HG02938 (cell line): ENCODE results near the gene C15orf39.
"Not testable (repeated sequence)": the region's sequence is repeated elsewhere in the genome, so short reads cannot be mapped to it uniquely, and the experiment has no call there.

Experiments
- ATAC-seq: cut with Tn5 transposase; IDR thresholded peaks from one replicate; pipeline ENCODE4 v1.9.1; 2021; ENCODE audit warnings: mild to moderate bottlenecking, moderate library complexity; ENCODE audit not compliant: unreplicated experiment

The C15orf39 gene

GRCh38 chr15:75209289-75209676 is 7.6 kb downstream of the C15orf39 start:
- ATAC-seq = no peak

- ATAC-seq = no peak
These were observed 9.1 kb downstream of the C15orf39 start for GRCh38 chr15:75210811-75211230.

GRCh38 chr15:75211436-75212199 is 9.9 kb downstream of the C15orf39 start:
- no peak for ATAC-seq

- ATAC-seq = no peak
These were observed 10.6 kb downstream of the C15orf39 start for GRCh38 chr15:75212200-75212858.

GRCh38 chr15:75213212-75213767 is 11.6 kb downstream of the C15orf39 start:
- no peak for ATAC-seq

- ATAC-seq = no peak
These were observed 12.1 kb downstream of the C15orf39 start for GRCh38 chr15:75213768-75214221.

GRCh38 chr15:75214293-75215096 is 12.8 kb downstream of the C15orf39 start:
- no peak for ATAC-seq

GRCh38 chr15:75215107-75216004 is 13.7 kb downstream of the C15orf39 start:
- ATAC-seq = no peak

GRCh38 chr15:75217012-75217411 is 15.3 kb downstream of the C15orf39 start:
- ATAC-seq = no peak

- not testable (repeated sequence) for ATAC-seq
These were observed 15.9 kb downstream of the C15orf39 start for GRCh38 chr15:75217574-75217973.

- ATAC-seq = not testable (repeated sequence)
These were observed 17.8 kb downstream of the C15orf39 start for GRCh38 chr15:75219507-75219929.

- ATAC-seq = no peak
These were observed 22.0 kb downstream of the C15orf39 start for GRCh38 chr15:75223688-75224087.

GRCh38 chr15:75224281-75224680 is 22.6 kb downstream of the C15orf39 start:
- ATAC-seq = no peak

GRCh38 chr15:75225102-75225836 is 23.6 kb downstream of the C15orf39 start:
- ATAC-seq = not testable (repeated sequence)

- no peak for ATAC-seq
These were observed 24.5 kb downstream of the C15orf39 start for GRCh38 chr15:75225951-75226732.

- ATAC-seq = not testable (repeated sequence)
These were observed 25.4 kb downstream of the C15orf39 start for GRCh38 chr15:75227112-75227511.

- ATAC-seq = no peak
These were observed 26.1 kb downstream of the C15orf39 start for GRCh38 chr15:75227663-75228280.

GRCh38 chr15:75228787-75229186 is 27.1 kb downstream of the C15orf39 start:
- no peak for ATAC-seq
